ENCODE data around the gene PSMB2. TPM values are rescaled to one million over a fixed set of nuclear protein-coding genes. Genes with fewer than 3 reads are reported as not detected.

PSMB2 gene
- total and polyA plus RNA-seq, 2 of the 8 experiments (the other 6 are each of a cell fraction or from before 2014, with no cell fraction given) = 91.4 to 101 TPM

DNA sequence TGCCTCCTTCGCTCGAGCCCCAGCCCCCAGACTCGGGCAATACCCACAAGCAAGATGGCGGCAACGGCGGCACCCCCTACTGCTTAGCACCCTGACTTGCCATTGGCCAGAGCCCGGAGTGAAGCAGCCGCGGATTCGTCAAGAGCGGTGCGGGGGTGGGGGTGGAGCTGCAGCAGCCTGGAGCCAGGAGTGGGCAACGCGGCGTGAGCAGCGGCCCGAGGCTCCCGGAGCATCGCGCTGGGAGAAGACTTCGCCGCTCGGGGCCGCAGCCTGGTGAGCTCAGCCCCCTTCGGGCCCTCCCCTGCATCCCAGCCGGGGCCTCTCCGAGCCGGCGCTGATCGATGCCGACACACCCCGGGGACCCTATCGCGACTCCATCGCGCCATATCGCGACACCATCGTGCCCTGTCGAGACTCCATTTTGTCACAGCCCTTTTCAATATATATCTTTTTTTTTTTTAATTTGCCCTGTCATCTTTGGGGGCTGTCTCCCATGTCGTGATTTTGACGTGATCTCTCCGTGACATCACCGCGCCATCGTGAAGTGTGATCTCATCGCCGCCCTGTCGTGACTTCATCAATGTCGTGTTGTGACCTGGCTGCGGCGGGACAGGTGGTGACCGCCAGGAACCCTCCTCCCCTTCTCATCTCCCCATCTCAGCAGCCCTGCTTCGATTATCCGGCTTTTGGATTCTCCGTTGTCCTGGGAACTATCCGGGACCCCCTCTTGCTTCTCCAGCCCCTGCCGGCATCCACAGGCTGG lies 83.5 kb downstream of the PSMB2 start, which contains the start of gene NCDN (continued):
- 0 out of 3 replicates have a peak, but pooled peaks of 1 of the 2 experiments have one; percentile 21 for TF ChIP-seq EP300 (IDR thresholded peaks at IDR 0.05; ENCODE audit: borderline replicate concordance in 1 of 2, low read depth in 2 of 2, low read length in 2 of 2)
- no peak for TF ChIP-seq ATF3 (IDR thresholded peaks at IDR 0.05; ENCODE audit: insufficient read depth, low read depth, low read length)
- TF ChIP-seq SIN3A (conservative IDR thresholded peaks at IDR 0.05 in 1 of 2, IDR thresholded peaks at IDR 0.05 in 1 of 2; ENCODE audit: low read depth in 1 of 2, low read length in 2 of 2) = peak; percentile 7 to 14; a peak in 1 of 4 replicates
- TF ChIP-seq EZH2 (IDR thresholded peaks at IDR 0.05; ENCODE audit: low read depth, low read length, severe bottlenecking) = no peak
- TF ChIP-seq, protein P1, sequence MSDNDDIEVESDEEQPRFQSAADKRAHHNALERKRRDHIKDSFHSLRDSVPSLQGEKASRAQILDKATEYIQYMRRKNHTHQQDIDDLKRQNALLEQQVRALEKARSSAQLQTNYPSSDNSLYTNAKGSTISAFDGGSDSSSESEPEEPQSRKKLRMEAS (IDR thresholded peaks at IDR 0.05) = 0 out of 2 replicates have a peak, but pooled peaks have one; percentile 24
- TF ChIP-seq EGR1 (IDR thresholded peaks at IDR 0.05; ENCODE audit: borderline replicate concordance, low read depth, low read length) = peak; percentile 99
- TF ChIP-seq KDM5A (IDR thresholded peaks at IDR 0.05; ENCODE audit: low read length) = no peak
- TF ChIP-seq RBBP5 (IDR thresholded peaks at IDR 0.05; ENCODE audit: borderline replicate concordance, low read depth, low read length) = peak; percentile 98
- peak; percentile 100 for TF ChIP-seq BACH1 (IDR thresholded peaks at IDR 0.05; ENCODE audit: low read length)
- no peak for TF ChIP-seq TEAD4 (IDR thresholded peaks at IDR 0.05; ENCODE audit: low read depth, low read length)
- TF ChIP-seq SP2 (IDR thresholded peaks at IDR 0.05; ENCODE audit: low read length) = no peak
- TF ChIP-seq HDAC6 (IDR thresholded peaks at IDR 0.05; ENCODE audit: low read depth, low read length) = no peak
- TF ChIP-seq, protein P2, sequence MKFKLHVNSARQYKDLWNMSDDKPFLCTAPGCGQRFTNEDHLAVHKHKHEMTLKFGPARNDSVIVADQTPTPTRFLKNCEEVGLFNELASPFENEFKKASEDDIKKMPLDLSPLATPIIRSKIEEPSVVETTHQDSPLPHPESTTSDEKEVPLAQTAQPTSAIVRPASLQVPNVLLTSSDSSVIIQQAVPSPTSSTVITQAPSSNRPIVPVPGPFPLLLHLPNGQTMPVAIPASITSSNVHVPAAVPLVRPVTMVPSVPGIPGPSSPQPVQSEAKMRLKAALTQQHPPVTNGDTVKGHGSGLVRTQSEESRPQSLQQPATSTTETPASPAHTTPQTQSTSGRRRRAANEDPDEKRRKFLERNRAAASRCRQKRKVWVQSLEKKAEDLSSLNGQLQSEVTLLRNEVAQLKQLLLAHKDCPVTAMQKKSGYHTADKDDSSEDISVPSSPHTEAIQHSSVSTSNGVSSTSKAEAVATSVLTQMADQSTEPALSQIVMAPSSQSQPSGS (IDR thresholded peaks at IDR 0.05; ENCODE audit: low read length) = peak; percentile 82; the same call in 1 of the 2 replicates
- TF ChIP-seq SIX5 (IDR thresholded peaks at IDR 0.05; ENCODE audit: low read depth, low read length) = peak; percentile 78
- TF ChIP-seq USF2 (IDR thresholded peaks at IDR 0.05; ENCODE audit: low read length) = 0 out of 2 replicates have a peak, but pooled peaks have one; percentile 12
- TF ChIP-seq YY1 (IDR thresholded peaks at IDR 0.05; ENCODE audit: low read depth, low read length) = peak; percentile 99
- TF ChIP-seq TCF12 (IDR thresholded peaks at IDR 0.05; ENCODE audit: low read depth, low read length) = no peak
- no peak for TF ChIP-seq CEBPB (IDR thresholded peaks at IDR 0.05; ENCODE audit: low read depth, low read length)
- TF ChIP-seq POLR2AphosphoS5 (IDR thresholded peaks at IDR 0.05; ENCODE audit: low read depth, low read length) = peak; percentile 84; the same call in 1 of the 2 replicates
- TF ChIP-seq TAF7 (optimal IDR thresholded peaks at IDR 0.05; ENCODE audit: borderline replicate concordance, low read depth, low read length) = peak; percentile 22

Measured in H1 (cell line).